Measurements from ENCODE around the gene RUFY4. TPM values are rescaled to one million over a fixed set of nuclear protein-coding genes. Genes with fewer than 3 reads are reported as not detected.

Gene RUFY4
- total RNA-seq, 1 experiment from 2014 or later: 1.3 TPM

GRCh38 chr2:218036371-218036770 lies 32.7 kb upstream of the RUFY4 start:
- no peaks in the 10 kb centered on the region for H3K36me3 ChIP-seq (ENCODE audit: insufficient read depth, low read length, poor library complexity, severe bottlenecking)
- ChIA-PET POLR2A (ENCODE audit: low non-redundant PET) (no interaction called here), CTCF (interaction anchor here (0.6 to 1.3 kb wide), 2 partner anchors 251 to 1506 kb away, joined by 3 to 4 read pairs; no protein-coding TSS in a partner anchor)
- intact Hi-C loops (cut with micrococcal nuclease; ENCODE audit: unreplicated experiment): no loop called here
- H3K9me3 ChIP-seq (ENCODE audit: low read depth, low read length, poor library complexity, severe bottlenecking): no peaks in the 10 kb centered on the region
- DNase-seq (ENCODE audit: low spot score): no peak
- H3K4me1 ChIP-seq (ENCODE audit: insufficient read depth, low read length, poor library complexity, severe bottlenecking): peaks cover 12% of the 10 kb centered on the region
- peak; percentile 22; the same call in 1 of the 2 replicates for TF ChIP-seq CTCF (conservative IDR thresholded peaks at IDR 0.05; ENCODE audit: low read depth, low read length)
- TF ChIP-seq EZH2 (IDR thresholded peaks at IDR 0.05; ENCODE audit: borderline replicate concordance, low read depth, low read length, poor library complexity, severe bottlenecking): no peak
- no peak overlapping the region for H3K27ac ChIP-seq (ENCODE audit: low read depth, low read length, poor library complexity, severe bottlenecking)
- H3K4me3 ChIP-seq (ENCODE audit: low read depth, low read length, poor library complexity, severe bottlenecking): no peak overlapping the region
- peaks cover 4% of the 10 kb centered on the region for H3K27me3 ChIP-seq (replicated peaks; ENCODE audit: insufficient read depth, low read depth, low read length, poor library complexity)
- BruUV-seq (replicated peaks): no TSS peak

- CTCF ChIA-PET: no interaction called here
- Histone ChIP-seq H3K9me3 (ENCODE audit: low read depth, low read length, poor library complexity, severe bottlenecking) (peaks cover 6% of the 10 kb centered on the region), H3K36me3 (ENCODE audit: insufficient read depth, low read length, poor library complexity, severe bottlenecking) (no peaks in the 10 kb centered on the region), H3K4me3 (ENCODE audit: low read depth, low read length, poor library complexity, severe bottlenecking) (no peak overlapping the region), H3K27ac (ENCODE audit: low read depth, low read length, poor library complexity, severe bottlenecking) (no peak overlapping the region), H3K27me3 (replicated peaks; ENCODE audit: insufficient read depth, low read depth, low read length, poor library complexity) (peaks cover 4% of the 10 kb centered on the region), H3K4me1 (ENCODE audit: insufficient read depth, low read length, poor library complexity, severe bottlenecking) (peaks cover 4% of the 10 kb centered on the region)
- BruUV-seq (replicated peaks): no TSS peak
- TF ChIP-seq EZH2 (IDR thresholded peaks at IDR 0.05; ENCODE audit: borderline replicate concordance, low read depth, low read length, poor library complexity, severe bottlenecking) (no peak), CTCF (conservative IDR thresholded peaks at IDR 0.05; ENCODE audit: low read depth, low read length) (no peak)
- POLR2A ChIA-PET (ENCODE audit: low non-redundant PET): interaction anchor here (0.7 kb wide), 1 partner anchor 137 kb away, joined by 3 read pairs; no protein-coding TSS in a partner anchor
- no peak for DNase-seq (ENCODE audit: low spot score)
- intact Hi-C loops (cut with micrococcal nuclease; ENCODE audit: unreplicated experiment): no loop called here
These were observed 29.9 kb upstream of the RUFY4 start for GRCh38 chr2:218039171-218039570.

GRCh38 chr2:218040883-218041282 lies 28.2 kb upstream of the RUFY4 start:
- ChIA-PET POLR2A (ENCODE audit: low non-redundant PET) (no interaction called here), CTCF (no interaction called here)
- H3K27me3 ChIP-seq (replicated peaks; ENCODE audit: insufficient read depth, low read depth, low read length, poor library complexity): peaks cover 4% of the 10 kb centered on the region
- H3K9me3 ChIP-seq (ENCODE audit: low read depth, low read length, poor library complexity, severe bottlenecking): peaks cover 6% of the 10 kb centered on the region
- no TSS peak for BruUV-seq (replicated peaks)
- H3K4me1 ChIP-seq (ENCODE audit: insufficient read depth, low read length, poor library complexity, severe bottlenecking): no peaks in the 10 kb centered on the region
- H3K4me3 ChIP-seq (ENCODE audit: low read depth, low read length, poor library complexity, severe bottlenecking): no peak overlapping the region
- no peak overlapping the region for H3K27ac ChIP-seq (ENCODE audit: low read depth, low read length, poor library complexity, severe bottlenecking)
- DNase-seq (ENCODE audit: low spot score): no peak
- H3K36me3 ChIP-seq (ENCODE audit: insufficient read depth, low read length, poor library complexity, severe bottlenecking): no peaks in the 10 kb centered on the region
- intact Hi-C loops (cut with micrococcal nuclease; ENCODE audit: unreplicated experiment): no loop called here
- TF ChIP-seq CTCF (conservative IDR thresholded peaks at IDR 0.05; ENCODE audit: low read depth, low read length) (no peak), EZH2 (IDR thresholded peaks at IDR 0.05; ENCODE audit: borderline replicate concordance, low read depth, low read length, poor library complexity, severe bottlenecking) (no peak)
